Measurements from ENCODE around the gene PITX1. TPM values are rescaled to one million over a fixed set of nuclear protein-coding genes. Genes with fewer than 3 reads are reported as not detected.
"Not testable (repeated sequence)": the region's sequence is repeated elsewhere in the genome, so short reads cannot be mapped to it uniquely, and the experiment has no call there.

The PITX1 gene
- total RNA-seq (2012; rRNA removed) = 0.66 and 1.0 TPM in 2 replicates

DNA sequence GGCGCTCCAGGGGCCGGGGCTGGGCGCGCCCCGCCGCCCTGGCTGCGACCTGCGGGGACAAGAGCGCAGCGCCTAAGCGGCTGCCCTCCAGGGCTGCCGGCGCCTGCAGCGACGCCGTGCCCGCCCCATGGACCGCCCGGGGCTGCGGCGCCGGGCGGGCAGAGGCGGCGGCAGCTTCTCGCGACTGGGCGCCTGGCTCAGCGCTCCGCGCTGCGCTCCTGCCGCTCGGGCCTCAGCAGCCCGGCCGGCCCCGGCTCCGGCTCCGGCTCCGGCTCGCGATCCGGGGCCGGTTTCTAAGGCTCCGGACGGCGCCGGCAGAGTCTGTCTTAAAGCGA lies at the start of gene PITX1:
Gene PITX1 (minus strand): TSS at position 328 of the 335 bp plus-strand sequence. CDS start 347 bp downstream, outside the sequence.
- H3K4me1 ChIP-seq (ENCODE audit: control insufficient read depth, insufficient read depth, low read length) = peaks cover 2% of the 10 kb centered on the region
- peak within 1 kb of the TSS; percentile 67 for H3K4me3 ChIP-seq (ENCODE audit: low read length)
- peak within 1 kb of the TSS; percentile 57 for H3K9ac ChIP-seq (ENCODE audit: low read depth, low read length)
- H3K27me3 ChIP-seq (ENCODE audit: control insufficient read depth, insufficient read depth, low read length) = peaks cover 71% of the 10 kb centered on the region
- peaks cover 2% of the 10 kb centered on the region for H3K9me3 ChIP-seq (replicated peaks; ENCODE audit: low read length)
- H3K36me3 ChIP-seq (ENCODE audit: insufficient read depth, low read length) = no peaks in the 10 kb centered on the region
- peak within 1 kb of the TSS; percentile 93 for H3K4me2 ChIP-seq (ENCODE audit: low read length)

DNA sequence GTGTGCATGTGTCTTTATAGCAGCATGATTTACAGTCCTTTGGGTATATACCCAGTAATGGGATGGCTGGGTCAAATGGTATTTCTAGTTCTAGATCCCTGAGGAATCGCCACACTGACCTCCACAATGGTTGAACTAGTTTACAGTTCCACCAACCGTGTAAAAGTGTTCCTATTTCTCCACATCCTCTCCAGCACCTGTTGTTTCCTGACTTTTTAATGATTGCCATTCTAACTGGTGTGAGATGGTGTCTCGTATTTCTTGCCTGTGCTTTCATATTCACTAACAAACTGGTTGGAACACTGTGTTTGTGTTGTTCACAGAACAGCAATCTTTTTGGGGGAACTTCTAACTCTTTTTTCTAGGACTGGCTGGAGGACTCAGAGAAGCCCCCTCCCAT lies 49.3 kb upstream of the PITX1 start:
- not testable (repeated sequence) for H3K9me3 ChIP-seq (replicated peaks; ENCODE audit: low read length); H3K4me2 ChIP-seq (ENCODE audit: low read length); H3K36me3 ChIP-seq (ENCODE audit: insufficient read depth, low read length); H3K4me3 ChIP-seq (ENCODE audit: low read length); H3K9ac ChIP-seq (ENCODE audit: low read depth, low read length); H3K4me1 ChIP-seq (ENCODE audit: control insufficient read depth, insufficient read depth, low read length)
- H3K27me3 ChIP-seq (ENCODE audit: control insufficient read depth, insufficient read depth, low read length) = peaks cover 21% of the 10 kb centered on the region

DNA sequence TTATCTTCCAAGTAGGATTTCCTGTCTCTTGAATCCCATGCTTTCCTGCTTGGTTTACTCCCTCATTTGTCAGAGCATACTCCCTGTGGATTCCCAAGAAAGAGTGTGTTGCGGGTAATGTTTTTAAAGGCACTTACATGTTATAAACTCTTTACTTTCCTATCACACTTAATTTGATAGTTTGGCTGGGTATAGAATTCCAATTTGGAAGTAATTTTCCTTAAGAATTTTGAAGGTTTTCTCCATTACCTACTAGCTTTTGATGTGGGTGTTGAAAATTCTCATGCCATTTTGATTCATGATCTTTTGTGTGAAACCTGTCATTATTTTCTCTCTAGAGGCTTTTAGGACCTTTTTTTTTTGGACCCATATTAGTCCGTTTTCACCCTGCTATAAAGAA lies 47.2 kb upstream of the PITX1 start:
- H3K27me3 ChIP-seq (ENCODE audit: control insufficient read depth, insufficient read depth, low read length) = peaks cover 15% of the 10 kb centered on the region
- H3K4me2 ChIP-seq (ENCODE audit: low read length) = no peak overlapping the region
- no peak overlapping the region for H3K9ac ChIP-seq (ENCODE audit: low read depth, low read length)
- H3K4me3 ChIP-seq (ENCODE audit: low read length) = no peak overlapping the region
- H3K4me1 ChIP-seq (ENCODE audit: control insufficient read depth, insufficient read depth, low read length) = no peaks in the 10 kb centered on the region
- H3K9me3 ChIP-seq (replicated peaks; ENCODE audit: low read length) = peaks cover 7% of the 10 kb centered on the region
- H3K36me3 ChIP-seq (ENCODE audit: insufficient read depth, low read length) = no peaks in the 10 kb centered on the region

DNA sequence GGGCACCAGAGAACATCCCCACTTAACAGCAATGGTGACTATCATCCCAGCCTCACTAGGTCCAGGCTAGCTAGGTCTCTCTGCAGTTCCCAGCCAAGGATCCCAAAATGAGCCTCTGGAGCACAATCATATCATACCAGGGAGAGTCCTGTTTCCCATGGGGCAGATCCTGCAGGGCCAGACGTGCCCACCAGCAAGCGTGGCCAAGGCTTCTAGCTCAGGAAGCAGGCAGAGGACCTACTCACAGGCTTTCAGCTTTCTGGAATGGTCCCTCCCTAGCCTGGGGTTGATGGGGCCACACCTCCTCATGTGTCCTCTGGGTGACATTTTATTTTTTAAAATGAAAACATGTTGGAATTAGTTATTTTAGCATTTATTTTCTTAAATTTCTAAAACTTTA lies 45.7 kb upstream of the PITX1 start:
- peaks cover 24% of the 10 kb centered on the region for H3K27me3 ChIP-seq (ENCODE audit: control insufficient read depth, insufficient read depth, low read length)
- H3K9ac ChIP-seq (ENCODE audit: low read depth, low read length) = no peak overlapping the region
- no peak overlapping the region for H3K4me3 ChIP-seq (ENCODE audit: low read length)
- H3K4me2 ChIP-seq (ENCODE audit: low read length) = no peak overlapping the region
- no peaks in the 10 kb centered on the region for H3K36me3 ChIP-seq (ENCODE audit: insufficient read depth, low read length)
- H3K4me1 ChIP-seq (ENCODE audit: control insufficient read depth, insufficient read depth, low read length) = no peaks in the 10 kb centered on the region
- H3K9me3 ChIP-seq (replicated peaks; ENCODE audit: low read length) = peaks cover 7% of the 10 kb centered on the region

DNA sequence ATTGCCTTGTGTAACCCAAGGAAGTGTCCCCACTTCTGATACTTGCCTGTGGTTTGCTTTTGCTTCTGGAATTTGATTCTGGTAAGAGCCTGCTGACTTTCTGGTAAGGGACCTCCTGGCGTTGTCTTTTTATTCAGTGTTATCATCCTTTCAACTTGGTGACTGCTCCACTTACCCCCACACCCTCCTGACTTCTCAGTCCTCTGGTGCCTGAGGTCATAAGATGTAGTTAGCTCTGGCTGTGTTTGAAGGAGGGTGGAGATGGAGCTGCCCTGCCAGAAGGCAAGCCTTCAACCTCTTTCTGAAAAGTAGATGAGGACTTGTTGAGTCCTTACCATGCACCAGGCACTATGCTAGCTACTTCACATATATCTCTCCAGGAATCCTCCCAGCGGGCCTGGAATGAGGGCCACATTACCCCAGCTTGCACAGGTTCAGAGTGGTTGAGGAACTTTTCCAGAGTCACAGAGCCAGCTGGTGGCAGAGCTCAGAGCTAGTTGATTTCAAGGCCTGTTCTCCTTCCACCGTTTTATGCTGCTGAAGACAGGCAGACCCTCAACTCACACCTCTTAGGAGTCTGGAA lies 45.2 kb upstream of the PITX1 start:
- Histone ChIP-seq H3K4me3 (ENCODE audit: low read length) (no peak overlapping the region), H3K36me3 (ENCODE audit: insufficient read depth, low read length) (no peaks in the 10 kb centered on the region), H3K9ac (ENCODE audit: low read depth, low read length) (no peak overlapping the region), H3K4me2 (ENCODE audit: low read length) (no peak overlapping the region), H3K9me3 (replicated peaks; ENCODE audit: low read length) (peaks cover 7% of the 10 kb centered on the region), H3K27me3 (ENCODE audit: control insufficient read depth, insufficient read depth, low read length) (peaks cover 29% of the 10 kb centered on the region), H3K4me1 (ENCODE audit: control insufficient read depth, insufficient read depth, low read length) (no peaks in the 10 kb centered on the region)

DNA sequence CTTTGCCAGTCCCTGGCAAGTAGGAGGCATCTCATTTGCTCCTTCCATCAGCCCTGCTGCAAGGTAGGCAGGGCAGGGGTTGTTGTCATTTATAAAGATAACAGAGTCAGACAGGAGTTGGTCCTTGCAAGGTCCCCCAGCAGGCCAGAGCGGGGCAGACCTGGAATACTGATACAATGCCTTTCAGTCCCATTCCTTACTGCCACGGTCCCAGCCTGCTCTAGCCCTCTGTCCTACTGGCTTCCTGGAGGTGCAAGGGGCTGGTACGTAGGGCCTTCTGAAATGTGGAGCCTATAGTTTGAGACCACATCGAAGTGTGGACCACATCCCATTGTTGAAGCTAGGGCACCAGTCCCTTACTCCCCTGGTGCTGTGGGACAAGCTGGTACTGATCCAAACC lies 42.8 kb upstream of the PITX1 start:
- no peak overlapping the region for H3K9ac ChIP-seq (ENCODE audit: low read depth, low read length)
- H3K4me2 ChIP-seq (ENCODE audit: low read length) = no peak overlapping the region
- H3K4me1 ChIP-seq (ENCODE audit: control insufficient read depth, insufficient read depth, low read length) = no peaks in the 10 kb centered on the region
- peaks cover 7% of the 10 kb centered on the region for H3K9me3 ChIP-seq (replicated peaks; ENCODE audit: low read length)
- no peak overlapping the region for H3K4me3 ChIP-seq (ENCODE audit: low read length)
- H3K36me3 ChIP-seq (ENCODE audit: insufficient read depth, low read length) = no peaks in the 10 kb centered on the region
- H3K27me3 ChIP-seq (ENCODE audit: control insufficient read depth, insufficient read depth, low read length) = peaks cover 43% of the 10 kb centered on the region

DNA sequence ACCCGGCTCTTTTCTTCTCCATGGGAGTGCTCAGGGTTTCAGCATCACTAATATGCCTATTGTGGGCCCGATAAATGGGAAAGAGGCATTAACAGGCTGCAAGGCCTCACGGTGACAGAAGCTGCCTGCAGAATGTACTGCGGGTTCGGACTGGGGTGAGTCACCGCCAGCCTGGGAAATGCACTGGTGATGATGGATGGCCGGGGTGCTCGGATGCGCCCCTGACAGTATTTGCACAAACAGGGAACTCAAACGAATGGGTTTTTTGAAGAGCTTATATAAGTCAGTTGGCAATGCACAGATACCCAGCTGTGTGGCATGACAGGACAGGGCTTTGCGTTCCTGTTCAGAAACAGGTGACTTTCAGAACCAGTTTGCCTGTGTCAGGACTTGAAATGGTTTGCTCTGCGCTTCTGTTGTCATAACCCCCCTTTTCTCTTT lies 42.0 kb upstream of the PITX1 start:
- peaks cover 1% of the 10 kb centered on the region for H3K9me3 ChIP-seq (replicated peaks; ENCODE audit: low read length)

DNA sequence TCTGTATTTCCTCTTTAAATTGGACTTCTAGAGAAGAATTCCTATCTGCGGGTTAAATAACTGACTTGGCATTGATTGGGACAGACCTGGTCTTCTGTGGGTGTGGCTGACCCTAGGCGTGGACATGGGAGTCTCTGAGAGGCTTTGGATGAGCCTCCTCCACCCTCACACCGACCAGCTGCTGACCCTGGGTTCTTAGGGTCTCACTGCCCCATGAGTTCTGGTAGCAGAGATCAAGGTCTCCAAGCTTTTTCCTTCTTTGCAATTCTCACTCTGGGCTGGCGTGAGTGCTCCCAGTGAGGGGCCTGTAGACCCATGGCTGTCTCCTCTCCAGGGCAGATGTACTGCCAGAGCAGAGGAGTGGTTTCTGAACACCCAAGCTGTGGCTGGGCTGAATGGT lies 41.6 kb upstream of the PITX1 start:
- Histone ChIP-seq H3K9ac (ENCODE audit: low read depth, low read length) (no peak overlapping the region), H3K27me3 (ENCODE audit: control insufficient read depth, insufficient read depth, low read length) (peaks cover 44% of the 10 kb centered on the region), H3K4me1 (ENCODE audit: control insufficient read depth, insufficient read depth, low read length) (no peaks in the 10 kb centered on the region), H3K4me3 (ENCODE audit: low read length) (no peak overlapping the region), H3K4me2 (ENCODE audit: low read length) (no peak overlapping the region), H3K9me3 (replicated peaks; ENCODE audit: low read length) (no peaks in the 10 kb centered on the region), H3K36me3 (ENCODE audit: insufficient read depth, low read length) (no peaks in the 10 kb centered on the region)

More for the DNA sequence above, 42.0 kb upstream of the PITX1 start:
- Histone ChIP-seq H3K4me3 (ENCODE audit: low read length) (no peak overlapping the region), H3K4me1 (ENCODE audit: control insufficient read depth, insufficient read depth, low read length) (no peaks in the 10 kb centered on the region), H3K36me3 (ENCODE audit: insufficient read depth, low read length) (no peaks in the 10 kb centered on the region), H3K9ac (ENCODE audit: low read depth, low read length) (no peak overlapping the region), H3K4me2 (ENCODE audit: low read length) (no peak overlapping the region), H3K27me3 (ENCODE audit: control insufficient read depth, insufficient read depth, low read length) (peaks cover 44% of the 10 kb centered on the region)

DNA sequence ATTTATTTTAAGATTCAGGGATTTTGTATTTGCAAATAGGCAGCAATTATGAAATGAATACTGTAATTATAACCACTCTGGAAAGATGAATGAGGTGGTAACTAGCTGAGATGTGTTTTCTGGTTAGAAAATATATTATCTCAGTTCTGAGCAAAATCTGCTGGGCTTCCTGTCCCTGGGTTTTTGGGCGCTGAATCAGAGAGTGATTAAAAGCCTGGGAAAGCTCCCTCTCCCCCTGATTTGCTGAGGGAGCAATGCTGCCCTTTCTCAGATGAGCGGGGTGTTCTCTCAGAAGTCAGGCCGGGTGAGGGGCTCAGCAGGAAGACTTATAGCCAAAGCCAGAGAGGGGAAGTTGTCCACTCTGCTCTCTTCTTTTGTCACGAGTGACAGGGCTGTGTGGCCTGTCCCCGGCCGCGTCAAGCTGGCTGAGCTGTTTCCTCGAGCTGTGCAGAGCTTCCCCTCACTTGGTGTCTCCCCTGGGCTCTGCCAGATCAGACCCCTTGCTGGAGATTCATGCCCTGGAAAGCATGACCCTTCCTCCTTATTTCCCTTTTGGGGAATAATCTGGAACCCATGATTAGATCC lies 39.8 kb upstream of the PITX1 start:
- H3K4me2 ChIP-seq (ENCODE audit: low read length) = no peak overlapping the region
- H3K9ac ChIP-seq (ENCODE audit: low read depth, low read length) = no peak overlapping the region
- no peak overlapping the region for H3K4me3 ChIP-seq (ENCODE audit: low read length)
- peaks cover 40% of the 10 kb centered on the region for H3K27me3 ChIP-seq (ENCODE audit: control insufficient read depth, insufficient read depth, low read length)
- no peaks in the 10 kb centered on the region for H3K4me1 ChIP-seq (ENCODE audit: control insufficient read depth, insufficient read depth, low read length)
- H3K9me3 ChIP-seq (replicated peaks; ENCODE audit: low read length) = no peaks in the 10 kb centered on the region
- H3K36me3 ChIP-seq (ENCODE audit: insufficient read depth, low read length) = no peaks in the 10 kb centered on the region

DNA sequence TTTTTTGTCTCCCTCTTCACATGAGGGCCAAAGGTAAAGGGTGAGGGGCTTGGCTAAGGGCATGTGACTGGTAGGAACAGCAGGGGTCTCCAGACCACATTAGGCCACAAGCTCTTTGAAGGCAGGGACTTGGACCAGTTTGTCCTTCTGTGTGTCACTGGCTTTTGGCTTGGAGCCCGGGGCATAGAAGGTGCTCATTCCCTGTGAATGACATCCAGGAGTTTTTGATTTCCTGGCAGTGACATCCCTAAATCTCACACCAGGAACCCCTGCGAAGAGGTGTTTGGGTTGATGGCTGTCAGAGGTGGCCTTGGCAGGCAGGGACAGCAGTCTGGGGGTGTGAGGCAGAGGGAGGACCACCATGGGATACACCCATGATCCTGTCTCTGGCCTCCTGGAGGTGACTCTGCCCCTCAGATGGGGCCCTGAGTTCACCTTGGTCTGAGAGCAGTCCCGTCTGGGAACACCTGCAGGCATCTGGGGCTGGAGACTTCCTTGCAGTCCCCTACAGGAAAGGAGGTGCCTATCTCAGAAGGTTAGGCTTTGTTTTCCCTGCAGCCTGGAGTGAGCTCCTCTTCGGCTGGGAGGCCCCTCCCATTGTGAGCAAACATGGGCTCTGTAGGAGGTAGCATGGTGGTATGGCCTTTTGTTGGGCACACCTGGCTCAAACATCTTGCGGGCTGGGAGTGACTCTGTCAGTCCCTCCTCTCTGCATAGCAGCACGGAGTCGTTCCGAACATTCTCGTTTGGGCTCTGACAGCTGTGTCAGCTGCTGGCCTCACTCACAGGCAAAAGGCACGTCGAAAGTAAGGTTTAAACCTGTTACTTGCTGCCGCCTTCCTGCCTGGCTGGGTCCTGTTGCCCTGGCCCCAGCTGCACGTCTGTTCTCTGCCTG lies 38.6 kb upstream of the PITX1 start:
- no peaks in the 10 kb centered on the region for H3K9me3 ChIP-seq (replicated peaks; ENCODE audit: low read length)
- H3K4me2 ChIP-seq (ENCODE audit: low read length) = no peak overlapping the region
- H3K4me1 ChIP-seq (ENCODE audit: control insufficient read depth, insufficient read depth, low read length) = no peaks in the 10 kb centered on the region
- H3K4me3 ChIP-seq (ENCODE audit: low read length) = no peak overlapping the region
- no peaks in the 10 kb centered on the region for H3K36me3 ChIP-seq (ENCODE audit: insufficient read depth, low read length)
- peaks cover 40% of the 10 kb centered on the region for H3K27me3 ChIP-seq (ENCODE audit: control insufficient read depth, insufficient read depth, low read length)
- no peak overlapping the region for H3K9ac ChIP-seq (ENCODE audit: low read depth, low read length)

DNA sequence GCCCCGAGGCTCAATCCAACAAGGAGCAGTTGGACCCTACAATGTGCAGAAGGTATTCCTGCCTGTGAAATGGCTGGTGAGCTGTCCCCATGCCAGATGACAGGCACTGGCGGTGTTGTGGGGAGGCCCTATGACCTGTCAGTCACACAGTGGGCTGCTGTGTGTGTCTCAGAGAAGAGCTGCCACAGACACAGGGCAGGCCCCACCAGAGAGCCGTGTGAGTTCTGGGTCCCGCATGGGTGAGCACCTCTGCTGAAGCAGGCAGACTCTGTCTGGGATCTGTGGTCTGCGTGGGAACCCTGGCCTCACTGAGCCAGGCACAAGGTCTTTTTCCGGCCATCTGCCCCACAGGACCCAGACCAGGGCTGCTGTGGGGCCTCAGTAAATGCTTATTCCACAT lies 37.3 kb upstream of the PITX1 start:
- peaks cover 42% of the 10 kb centered on the region for H3K27me3 ChIP-seq (ENCODE audit: control insufficient read depth, insufficient read depth, low read length)
- H3K4me3 ChIP-seq (ENCODE audit: low read length) = no peak overlapping the region
- no peak overlapping the region for H3K9ac ChIP-seq (ENCODE audit: low read depth, low read length)
- H3K4me1 ChIP-seq (ENCODE audit: control insufficient read depth, insufficient read depth, low read length) = no peaks in the 10 kb centered on the region
- no peaks in the 10 kb centered on the region for H3K9me3 ChIP-seq (replicated peaks; ENCODE audit: low read length)
- no peak overlapping the region for H3K4me2 ChIP-seq (ENCODE audit: low read length)
- no peaks in the 10 kb centered on the region for H3K36me3 ChIP-seq (ENCODE audit: insufficient read depth, low read length)
